HepG2 (cell line): ENCODE measurements around the gene GRK4. TPM values are rescaled to one million over a fixed set of nuclear protein-coding genes. Genes with fewer than 3 reads are reported as not detected.

ENCODE experiments used
- ARID3A ChIP-seq: IDR thresholded peaks from 2 replicates; pipeline ENCODE4 v1.6.1; 2012; ENCODE audit warnings: low read depth, low read length, improper control_type of control experiment
- BCL6 ChIP-seq: IDR thresholded peaks from 2 replicates; pipeline ENCODE4 v1.6.1; 2016; ENCODE audit warnings: missing genetic modification reagents, missing compliant biosample characterization
- CEBPG ChIP-seq: IDR thresholded peaks from 2 replicates; pipeline ENCODE4 v1.6.1; 2016
- EP300 ChIP-seq, 3 experiments: sonication (generic) in 1 of 3; formaldehyde crosslinking in 1 of 3; IDR thresholded peaks; 2 replicates each; pipeline versions ENCODE4 v1.5.1 to v1.6.1; 2011 to 2020; ENCODE audit warnings: low read depth in 2 of 3, low read length in 2 of 3, borderline replicate concordance in 1 of 3, improper control_type of control experiment in 1 of 3, mild to moderate bottlenecking in 1 of 3, missing genetic modification reagents in 1 of 3, moderate library complexity in 1 of 3
- FOXJ3 ChIP-seq: sonication (generic); formaldehyde crosslinking; IDR thresholded peaks from 2 replicates; pipeline ENCODE4 v1.4.0; 2020; ENCODE audit warnings: missing genetic modification reagents, mild to moderate bottlenecking, borderline replicate concordance
- HDAC1 ChIP-seq: sonication (generic); formaldehyde crosslinking; IDR thresholded peaks from 2 replicates; pipeline ENCODE4 v1.5.1; 2020; ENCODE audit warnings: mild to moderate bottlenecking, missing genetic modification reagents
- NCOR1 ChIP-seq: fragments of 200-600 bp; sonication (generic); IDR thresholded peaks from 2 replicates; pipeline ENCODE4 v1.7.0; 2017; ENCODE audit warnings: antibody characterized with exemption, low read length, borderline replicate concordance
- NFRKB ChIP-seq: fragments of 450-650 bp; IDR thresholded peaks from 2 replicates; pipeline ENCODE4 v1.6.1; 2017
- PPARG ChIP-seq: conservative IDR thresholded peaks from 2 replicates; pipeline ENCODE4 v1.6.1; 2016; ENCODE audit warnings: missing biosample characterization, missing genetic modification reagents
- PRDM15 ChIP-seq: sonication (generic); formaldehyde crosslinking; IDR thresholded peaks from 2 replicates; pipeline ENCODE4 v1.4.0; 2020; ENCODE audit warnings: missing genetic modification reagents
- SALL1 ChIP-seq: sonication (generic); formaldehyde crosslinking; IDR thresholded peaks from 2 replicates; pipeline ENCODE4 v1.8.0; 2022; ENCODE audit warnings: mild to moderate bottlenecking, missing genetic modification reagents
- SMAD3 ChIP-seq: sonication (generic); formaldehyde crosslinking; IDR thresholded peaks from 2 replicates; pipeline ENCODE4 v1.4.0; 2020; ENCODE audit warnings: missing genetic modification reagents
- SOX5 ChIP-seq: IDR thresholded peaks from 2 replicates; pipeline ENCODE4 v1.6.1; 2016; ENCODE audit warnings: borderline replicate concordance
- TCF7 ChIP-seq: sonication (generic); IDR thresholded peaks from 2 replicates; pipeline ENCODE4 v1.6.1; 2016; ENCODE audit warnings: antibody characterized with exemption, low read depth
- UBTF ChIP-seq: sonication (generic); formaldehyde crosslinking; IDR thresholded peaks from 2 replicates; pipeline ENCODE4 v1.4.0; 2020; ENCODE audit warnings: mild to moderate bottlenecking, missing genetic modification reagents
- XRCC5 ChIP-seq: fragments of 200-400 bp; formaldehyde crosslinking; optimal IDR thresholded peaks from 2 replicates; pipeline ENCODE3; 2017; ENCODE audit warnings: mild to moderate bottlenecking, low read length
- ZNF282 ChIP-seq: fragments of 450-650 bp; IDR thresholded peaks from 2 replicates; pipeline ENCODE4 v1.6.1; 2018; ENCODE audit not compliant: partially characterized antibody
- ZNF331 ChIP-seq: sonication (generic); formaldehyde crosslinking; IDR thresholded peaks from 2 replicates; pipeline ENCODE4 v1.4.0; 2020; ENCODE audit warnings: missing genetic modification reagents
- ZNF580 ChIP-seq: IDR thresholded peaks from 2 replicates; pipeline ENCODE4 v1.6.1; 2016; ENCODE audit warnings: low read depth, borderline replicate concordance
- ZNF850 ChIP-seq: sonication (generic); formaldehyde crosslinking; conservative IDR thresholded peaks from 2 replicates; pipeline ENCODE4 v1.9.0; 2021; ENCODE audit warnings: mild to moderate bottlenecking, missing genetic modification reagents
- polyA plus RNA-seq, 8 experiments: library from polyadenylated mRNA; depleted of rRNA in 3 of 8; stranded (reverse) in 7 of 8; unstranded in 1 of 8; fragments of >200 nt; fragmentation: Illumina TruSeq in 4 of 8; extraction: Trizol in 4 of 8; gene quantifications; 2 replicates each; pipeline versions ENCODE4 v1.2.1 to v1.2.3, GENCODE V29; 2011 to 2016; ENCODE audit warnings: low read depth in 4 of 8, missing spikeins in 1 of 8, mixed read lengths in 1 of 8; ENCODE audit not compliant: insufficient read depth in 1 of 8
- total RNA-seq, 5 experiments: library from RNA; depleted of rRNA; stranded (reverse); fragments of >200 nt; fragmentation: Illumina TruSeq; extraction: Trizol; gene quantifications; 2 replicates each; pipeline ENCODE4 v1.2.3, GENCODE V29; 2016; ENCODE audit warnings: low read depth in 1 of 5

Gene GRK4
- total and polyA plus RNA-seq, 2 of the 13 experiments (the other 11 are each of a cell fraction or from before 2014, with no cell fraction given), result 1.8 to 2.0 TPM

- TF ChIP-seq TCF7, result 0 out of 2 replicates have a peak, but pooled peaks have one; percentile 27
- peak; percentile 98 for TF ChIP-seq SOX5 (CRISPR knock-in tag)
- TF ChIP-seq ZNF850 (CRISPR knock-in tag), result no peak
- TF ChIP-seq NCOR1, result peak; percentile 59; the same call in 1 of the 2 replicates
- peak; percentile 27; the same call in 1 of the 2 replicates for TF ChIP-seq HDAC1 (CRISPR knock-in tag)
- peak; percentile 35 for TF ChIP-seq XRCC5
- peak; percentile 70 for TF ChIP-seq CEBPG (CRISPR knock-in tag)
- TF ChIP-seq ZNF580 (CRISPR knock-in tag), result 0 out of 2 replicates have a peak, but pooled peaks have one; percentile 19
- TF ChIP-seq SALL1 (CRISPR knock-in tag), result peak; percentile 22; the same call in 1 of the 2 replicates
- TF ChIP-seq UBTF, result no peak
- no peak for TF ChIP-seq EP300 (IDR thresholded peaks at IDR 0.05; ENCODE audit: low read depth in 2 of 2, low read length in 2 of 2)
- no peak for TF ChIP-seq EP300 (CRISPR knock-in tag; IDR thresholded peaks at IDR 0.05; ENCODE audit: borderline replicate concordance)
- peak; percentile 59; the same call in 1 of the 2 replicates for TF ChIP-seq SMAD3 (CRISPR knock-in tag)
- 0 out of 2 replicates have a peak, but pooled peaks have one; percentile 17 for TF ChIP-seq ZNF331 (CRISPR knock-in tag)
- TF ChIP-seq ZNF282, result no peak
- TF ChIP-seq ARID3A, result no peak
- no peak for TF ChIP-seq NFRKB
- peak; percentile 16; the same call in 1 of the 2 replicates for TF ChIP-seq PPARG (CRISPR knock-in tag)
- 0 out of 2 replicates have a peak, but pooled peaks have one; percentile 17 for TF ChIP-seq FOXJ3 (CRISPR knock-in tag)
- peak; percentile 42; the same call in 1 of the 2 replicates for TF ChIP-seq PRDM15 (CRISPR knock-in tag)
- TF ChIP-seq BCL6 (CRISPR knock-in tag), result peak; percentile 97
These were observed 46.1 kb downstream of the GRK4 start (continued) for GRCh38 chr4:3009422-3009821.
